Gastrocnemius medialis (tissue), 4 donors: ENCODE measurements around the gene NFKBIE. TPM values are rescaled to one million over a fixed set of nuclear protein-coding genes. Genes with fewer than 3 reads are reported as not detected.
A peak's percentile ranks its signal among the peaks of the same experiment; 100 is the strongest.

Source experiments
- ATAC-seq, 2 donors: fragments of 150-250 bp; one replicate each; pipeline ENCODE4 v1.9.1; 2016
- DNase-seq, 2 donors: peaks; one replicate each; pipeline ENCODE4 v3.0.0-alpha.2; 2019
- H3K27ac ChIP-seq, 4 donors: fragments of 200-600 bp; sonication (generic); 1 replicate in 1 of 4; 2 replicates in 3 of 4; pipeline ENCODE4 v1.5.1; 2016 to 2018; ENCODE audit warnings: mild to moderate bottlenecking in 2 of 4, moderate library complexity in 1 of 4
- H3K27me3 ChIP-seq, 3 donors: fragments of 200-600 bp; sonication (generic) in 2 of 3; 1 replicate in 1 of 3; 2 replicates in 2 of 3; pipeline versions ENCODE4 v1.5.1 to v1.6.0; 2016 to 2019; ENCODE audit warnings: mild to moderate bottlenecking in 1 of 3, moderate library complexity in 1 of 3
- H3K36me3 ChIP-seq, 2 donors: fragments of 200-600 bp; sonication (generic) in 1 of 2; one replicate each; pipeline ENCODE4 v1.5.1; 2017 to 2018
- H3K4me1 ChIP-seq, 2 donors: fragments of 200-600 bp; sonication (generic) in 1 of 2; one replicate each; pipeline ENCODE4 v1.5.1; 2016 to 2017; ENCODE audit warnings: mild to moderate bottlenecking in 2 of 2
- H3K4me3 ChIP-seq, 4 donors: fragments of 200-600 bp; sonication (generic) in 3 of 4; 1 replicate in 1 of 4; 2 replicates in 3 of 4; pipeline ENCODE4 v1.5.1; 2016 to 2019; ENCODE audit warnings: mild to moderate bottlenecking in 2 of 4
- H3K9me3 ChIP-seq, 3 donors: fragments of 200-600 bp; sonication (generic) in 2 of 3; 1 replicate in 1 of 3; 2 replicates in 2 of 3; pipeline ENCODE4 v1.5.1; 2016 to 2019
- POLR2A ChIP-seq, 2 donors: fragments of 450-650 bp; IDR thresholded peaks; one replicate each; pipeline ENCODE4 v1.6.1; 2017; ENCODE audit warnings: antibody characterized with exemption in 2 of 2, mild to moderate bottlenecking in 2 of 2, moderate library complexity in 2 of 2
- in situ Hi-C, 4 donors: fragments of 200-750 bp; cut with MboI; loops; one replicate each; pipeline versions ENCODE4 v1.15.0 to v1.8.0; 2017; ENCODE audit warnings: low sequenced_read_pairs in 4 of 4
- intact Hi-C: fragments of 100-400 bp; cut with DNase I; formaldehyde crosslinking; loops from one replicate; pipeline ENCODE4 v1.15.1; 2023; ENCODE audit warnings: low total_unique reads
- total RNA-seq, 4 donors: library from RNA; depleted of rRNA; stranded (reverse); fragments of >200 nt; gene quantifications; one replicate each; pipeline versions ENCODE4 v1.1.0 to v1.2.3, GENCODE V29; 2016
- TF ChIP-seq, protein P1 (sequence below), 5 experiments: fragments of 450-650 bp in 3 of 5; fragments of 200-600 bp in 2 of 5; sonication (generic) in 2 of 5; IDR thresholded peaks in 4 of 5; conservative IDR thresholded peaks in 1 of 5; 1 replicate in 4 of 5; 2 replicates in 1 of 5; pipeline ENCODE4 v1.5.1; 2016 to 2019; ENCODE audit warnings: antibody characterized with exemption in 5 of 5, mild to moderate bottlenecking in 3 of 5, moderate library complexity in 3 of 5

The NFKBIE gene
- total RNA-seq, 4 donors from 2014 or later = 4.1 to 11.1 (median 10.0) TPM

DNA sequence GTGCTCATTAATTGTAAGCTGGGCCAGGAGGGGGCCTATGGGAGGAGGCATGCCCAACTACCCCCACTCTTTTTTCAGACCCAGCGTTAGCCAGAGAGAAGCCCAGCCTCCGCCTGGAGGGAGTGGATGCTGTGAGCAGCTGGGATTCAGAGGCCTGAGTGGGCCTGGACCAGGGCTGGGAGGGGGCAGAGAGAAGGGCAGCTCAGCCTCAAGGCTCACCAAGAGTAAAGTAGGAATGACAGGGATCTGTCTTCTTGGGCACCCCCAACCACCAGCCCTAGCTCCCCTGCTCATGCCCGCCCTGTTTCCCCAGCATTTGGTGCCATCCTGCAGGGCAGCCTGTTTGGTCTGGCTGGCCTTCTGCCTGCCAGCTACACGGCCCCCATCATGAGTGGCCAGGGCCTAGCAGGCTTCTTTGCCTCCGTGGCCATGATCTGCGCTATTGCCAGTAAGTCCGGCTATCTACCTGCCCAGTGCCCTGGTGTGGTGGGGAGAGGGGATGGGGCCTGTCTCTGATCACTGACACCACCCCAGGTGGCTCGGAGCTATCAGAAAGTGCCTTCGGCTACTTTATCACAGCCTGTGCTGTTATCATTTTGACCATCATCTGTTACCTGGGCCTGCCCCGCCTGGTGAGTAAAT is 35.2 kb downstream of the NFKBIE start:
- Histone ChIP-seq H3K27ac (peak overlapping the region; percentile 95 to 99 (median 98)), H3K4me1 (peaks cover 77 to 81% of the 10 kb centered on the region in 2 donors), H3K27me3 (no peaks in the 10 kb centered on the region), H3K9me3 (no peaks in the 10 kb centered on the region), H3K4me3 (no peak overlapping the region), H3K36me3 (peaks cover 0 to 8% of the 10 kb centered on the region in 2 donors)
- ATAC-seq (no peak), DNase-seq (no peak)
- in situ Hi-C loops = loop anchor here in 2 of 4 donors (10.0 to 25.0 kb wide), 2 partner anchors 55 to 118 kb away; no protein-coding TSS in a partner anchor
- intact Hi-C loops = no loop called here
- no peak for TF ChIP-seq POLR2A (IDR thresholded peaks at IDR 0.05)
- TF ChIP-seq, protein P1, sequence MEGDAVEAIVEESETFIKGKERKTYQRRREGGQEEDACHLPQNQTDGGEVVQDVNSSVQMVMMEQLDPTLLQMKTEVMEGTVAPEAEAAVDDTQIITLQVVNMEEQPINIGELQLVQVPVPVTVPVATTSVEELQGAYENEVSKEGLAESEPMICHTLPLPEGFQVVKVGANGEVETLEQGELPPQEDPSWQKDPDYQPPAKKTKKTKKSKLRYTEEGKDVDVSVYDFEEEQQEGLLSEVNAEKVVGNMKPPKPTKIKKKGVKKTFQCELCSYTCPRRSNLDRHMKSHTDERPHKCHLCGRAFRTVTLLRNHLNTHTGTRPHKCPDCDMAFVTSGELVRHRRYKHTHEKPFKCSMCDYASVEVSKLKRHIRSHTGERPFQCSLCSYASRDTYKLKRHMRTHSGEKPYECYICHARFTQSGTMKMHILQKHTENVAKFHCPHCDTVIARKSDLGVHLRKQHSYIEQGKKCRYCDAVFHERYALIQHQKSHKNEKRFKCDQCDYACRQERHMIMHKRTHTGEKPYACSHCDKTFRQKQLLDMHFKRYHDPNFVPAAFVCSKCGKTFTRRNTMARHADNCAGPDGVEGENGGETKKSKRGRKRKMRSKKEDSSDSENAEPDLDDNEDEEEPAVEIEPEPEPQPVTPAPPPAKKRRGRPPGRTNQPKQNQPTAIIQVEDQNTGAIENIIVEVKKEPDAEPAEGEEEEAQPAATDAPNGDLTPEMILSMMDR (IDR thresholded peaks at IDR 0.05 in 4 of 5, conservative IDR thresholded peaks at IDR 0.05 in 1 of 5) = no peak

- H3K4me1 ChIP-seq = peaks cover 79 to 81% of the 10 kb centered on the region in 2 donors
Measured at GRCh38 chr6:44229376-44230033, 35.8 kb downstream of the NFKBIE start.

DNA sequence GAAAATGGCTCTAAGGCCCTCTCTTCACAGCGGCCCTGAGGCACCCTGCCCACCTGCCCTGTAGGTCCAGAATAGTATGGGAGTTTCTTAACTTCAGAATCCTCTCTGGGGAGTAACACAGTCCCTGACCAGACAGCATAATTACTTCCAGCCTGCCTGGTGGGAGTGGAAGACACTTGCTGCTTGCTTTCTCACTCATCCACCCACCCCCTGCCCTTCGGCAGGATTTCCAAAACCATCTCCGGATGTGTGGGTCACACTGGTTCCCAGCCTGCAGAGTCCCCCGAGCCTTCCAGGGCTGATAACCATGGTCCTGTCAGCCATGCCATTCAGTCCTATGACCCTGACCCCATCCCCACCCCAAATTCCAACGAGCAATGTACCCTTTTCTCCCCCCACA is 36.5 kb downstream of the NFKBIE start:
- Histone ChIP-seq H3K9me3 (no peaks in the 10 kb centered on the region), H3K4me3 (no peak overlapping the region), H3K27me3 (no peaks in the 10 kb centered on the region), H3K27ac (peak overlapping the region; percentile 95 to 99 (median 98)), H3K4me1 (peaks cover 79 to 81% of the 10 kb centered on the region in 2 donors), H3K36me3 (peaks cover 0 to 8% of the 10 kb centered on the region in 2 donors)
- no peak for TF ChIP-seq POLR2A (IDR thresholded peaks at IDR 0.05)
- TF ChIP-seq, protein P1 (IDR thresholded peaks at IDR 0.05 in 4 of 5, conservative IDR thresholded peaks at IDR 0.05 in 1 of 5) = no peak
- in situ Hi-C loops = loop anchor here in 1 of 4 donors (25.0 kb wide), 1 partner anchor 117 kb away; no protein-coding TSS in a partner anchor
- no peak for DNase-seq
- intact Hi-C loops = loop anchor here (5.0 kb wide), 1 partner anchor 237 kb away; no protein-coding TSS in a partner anchor
- peak in 1 of 2 donors; percentile 3 for ATAC-seq

More at GRCh38 chr6:44229376-44230033, 35.8 kb downstream of the NFKBIE start:
- Histone ChIP-seq H3K27ac (peak overlapping the region; percentile 95 to 99 (median 98)), H3K27me3 (no peaks in the 10 kb centered on the region), H3K4me3 (no peak overlapping the region), H3K36me3 (peaks cover 0 to 8% of the 10 kb centered on the region in 2 donors), H3K9me3 (no peaks in the 10 kb centered on the region)
- DNase-seq = peak; percentile 88 to 94
- TF ChIP-seq, protein P1 (IDR thresholded peaks at IDR 0.05 in 4 of 5, conservative IDR thresholded peaks at IDR 0.05 in 1 of 5) = no peak
- TF ChIP-seq POLR2A (IDR thresholded peaks at IDR 0.05) = peak; percentile 57 to 76
- intact Hi-C loops = loop anchor here (5.0 kb wide), 1 partner anchor 237 kb away; no protein-coding TSS in a partner anchor
- peak; percentile 80 to 82 for ATAC-seq
- in situ Hi-C loops = loop anchor here in 2 of 4 donors (10.0 to 25.0 kb wide), 2 partner anchors 55 to 117 kb away; no protein-coding TSS in a partner anchor

- peaks cover 75 to 79% of the 10 kb centered on the region in 2 donors for H3K4me1 ChIP-seq
- H3K9me3 ChIP-seq = no peaks in the 10 kb centered on the region
- ATAC-seq (peak in 1 of 2 donors; percentile 2), DNase-seq (no peak)
- no peaks in the 10 kb centered on the region for H3K27me3 ChIP-seq
- intact Hi-C loops (loop anchor here (5.0 kb wide), 1 partner anchor 236 kb away; no protein-coding TSS in a partner anchor), in situ Hi-C loops (loop anchor here in 1 of 4 donors (25.0 kb wide), 1 partner anchor 116 kb away; no protein-coding TSS in a partner anchor)
- TF ChIP-seq, protein P1 (IDR thresholded peaks at IDR 0.05 in 4 of 5, conservative IDR thresholded peaks at IDR 0.05 in 1 of 5) = no peak
- no peak for TF ChIP-seq POLR2A (IDR thresholded peaks at IDR 0.05)
- peak overlapping the region in 3 of 4 donors; percentile 31 to 51 (median 41) for H3K4me3 ChIP-seq
- H3K36me3 ChIP-seq = peaks cover 0 to 8% of the 10 kb centered on the region in 2 donors
- peak overlapping the region; percentile 95 to 99 (median 98) for H3K27ac ChIP-seq
Measured at GRCh38 chr6:44228433-44228832, 36.9 kb downstream of the NFKBIE start.
